Stimulated activated CD8-positive, alpha-beta memory T cell treated with anti-CD3 and anti-CD28 coated beads, Interleukin-7, amount 100 ng/mL, for 4 hours (primary cell): ENCODE measurements around the gene ITPK1.

Source experiments
- DNase-seq, 2 donors: peaks; one replicate each; pipeline ENCODE4 v3.0.0-alpha.2; 2020; ENCODE audit warnings: low read depth in 2 of 2

Gene ITPK1

GRCh38 chr14:93044556-93044955, 71.2 kb downstream of the ITPK1 start:
- DNase-seq: no peak

GRCh38 chr14:93044121-93044520, 71.6 kb downstream of the ITPK1 start:
- DNase-seq: no peak

GRCh38 chr14:93042968-93043940, 72.5 kb downstream of the ITPK1 start:
- no peak for DNase-seq

- no peak for DNase-seq
These were observed 73.9 kb downstream of the ITPK1 start for GRCh38 chr14:93041830-93042229.

GRCh38 chr14:93040982-93041381, 74.7 kb downstream of the ITPK1 start:
- DNase-seq: no peak

- DNase-seq: no peak
These were observed 75.3 kb downstream of the ITPK1 start for GRCh38 chr14:93040443-93040842.

GRCh38 chr14:93039649-93040315, 75.9 kb downstream of the ITPK1 start:
- no peak for DNase-seq

- no peak for DNase-seq
These were observed 78.4 kb downstream of the ITPK1 start for GRCh38 chr14:93037351-93037750.

GRCh38 chr14:93036652-93037345, 78.9 kb downstream of the ITPK1 start:
- DNase-seq: no peak

GRCh38 chr14:93035917-93036651, 79.6 kb downstream of the ITPK1 start:
- peak; percentile 5 to 27 for DNase-seq

- DNase-seq: no peak
These were observed 80.2 kb downstream of the ITPK1 start for GRCh38 chr14:93035585-93035916.

GRCh38 chr14:93034671-93034994, 81.1 kb downstream of the ITPK1 start:
- DNase-seq: no peak

GRCh38 chr14:93033983-93034670, 81.6 kb downstream of the ITPK1 start:
- peak; percentile 7 to 32 for DNase-seq

- no peak for DNase-seq
These were observed 82.4 kb downstream of the ITPK1 start for GRCh38 chr14:93033084-93033982.

- no peak for DNase-seq
These were observed 83.2 kb downstream of the ITPK1 start for GRCh38 chr14:93032421-93032936.

GRCh38 chr14:93031505-93032315, 84.0 kb downstream of the ITPK1 start:
- DNase-seq: no peak

- no peak for DNase-seq
These were observed 85.0 kb downstream of the ITPK1 start for GRCh38 chr14:93030761-93031160.

- no peak for DNase-seq
These were observed 85.7 kb downstream of the ITPK1 start for GRCh38 chr14:93029911-93030508.

GRCh38 chr14:93029417-93029816, 86.3 kb downstream of the ITPK1 start:
- DNase-seq: no peak
